ENCODE data around the gene NAA60.
"Not testable (repeated sequence)": the region's sequence is repeated elsewhere in the genome, so short reads cannot be mapped to it uniquely, and the experiment has no call there.

NAA60 gene

GRCh38 chr16:3484318-3485096 is 41.0 kb downstream of the NAA60 start:
- DNase-seq: no peak

GRCh38 chr16:3485097-3485745 is 41.7 kb downstream of the NAA60 start:
- DNase-seq: no peak

- no peak for DNase-seq
These were observed 42.5 kb downstream of the NAA60 start for GRCh38 chr16:3485821-3486505.

- no peak for DNase-seq
These were observed 43.2 kb downstream of the NAA60 start for GRCh38 chr16:3486506-3487215.

- no peak for DNase-seq
These were observed 44.3 kb downstream of the NAA60 start for GRCh38 chr16:3487521-3488410.

GRCh38 chr16:3488801-3489200 is 45.3 kb downstream of the NAA60 start:
- DNase-seq: no peak

GRCh38 chr16:3490911-3491629 is 47.6 kb downstream of the NAA60 start:
- no peak for DNase-seq

GRCh38 chr16:3492356-3492755 is 48.9 kb downstream of the NAA60 start:
- DNase-seq: no peak

- DNase-seq: no peak
These were observed 51.0 kb downstream of the NAA60 start for GRCh38 chr16:3494386-3494973.

- no peak for DNase-seq
These were observed 51.7 kb downstream of the NAA60 start, which contains the start of gene C16orf90 for GRCh38 chr16:3495176-3495575. C16orf90 (minus strand) TSS chr16:3495489; CDS start chr16:3495421, 68 bp downstream.

- DNase-seq: no peak
These were observed 52.9 kb downstream of the NAA60 start for GRCh38 chr16:3496386-3496785.

- DNase-seq: no peak
These were observed 54.3 kb downstream of the NAA60 start for GRCh38 chr16:3497771-3498170.

- no peak for DNase-seq
These were observed 55.5 kb downstream of the NAA60 start for GRCh38 chr16:3498988-3499387.

GRCh38 chr16:3501412-3501761 is 57.9 kb downstream of the NAA60 start:
- DNase-seq: not testable (repeated sequence)

GRCh38 chr16:3501783-3502400 is 58.4 kb downstream of the NAA60 start:
- DNase-seq: no peak

- peak; percentile 44 for DNase-seq
These were observed 60.0 kb downstream of the NAA60 start for GRCh38 chr16:3503523-3503922.

- no peak for DNase-seq
These were observed 65.3 kb downstream of the NAA60 start for GRCh38 chr16:3508736-3509135.

- peak; percentile 62 for DNase-seq
These were observed 66.0 kb downstream of the NAA60 start for GRCh38 chr16:3509470-3509928.

- DNase-seq: no peak
These were observed 66.9 kb downstream of the NAA60 start for GRCh38 chr16:3510416-3510815.
